GM19193 (cell line): ENCODE measurements around the gene MZT1.

Experiments used
- POLR2A ChIP-seq: IDR thresholded peaks from 4 replicates; pipeline ENCODE4 v1.6.1; 2011; ENCODE audit not compliant: insufficient read depth, insufficient read length; ENCODE audit errors: extremely low read depth

Gene MZT1, protein sequence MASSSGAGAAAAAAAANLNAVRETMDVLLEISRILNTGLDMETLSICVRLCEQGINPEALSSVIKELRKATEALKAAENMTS

GRCh38 chr13:72727417-72728289 is at the start of gene MZT1, which contains the start of gene BORA:
MZT1 (minus strand) TSS chr13:72727629; CDS start chr13:72727602, 27 bp downstream.
BORA (plus strand) TSS chr13:72727923; CDS start chr13:72728941, 1,018 bp downstream.
- TF ChIP-seq POLR2A: peak; percentile 88

- TF ChIP-seq POLR2A: no peak
Measured at GRCh38 chr13:72774019-72774418, 46.6 kb upstream of the MZT1 start.

DNA sequence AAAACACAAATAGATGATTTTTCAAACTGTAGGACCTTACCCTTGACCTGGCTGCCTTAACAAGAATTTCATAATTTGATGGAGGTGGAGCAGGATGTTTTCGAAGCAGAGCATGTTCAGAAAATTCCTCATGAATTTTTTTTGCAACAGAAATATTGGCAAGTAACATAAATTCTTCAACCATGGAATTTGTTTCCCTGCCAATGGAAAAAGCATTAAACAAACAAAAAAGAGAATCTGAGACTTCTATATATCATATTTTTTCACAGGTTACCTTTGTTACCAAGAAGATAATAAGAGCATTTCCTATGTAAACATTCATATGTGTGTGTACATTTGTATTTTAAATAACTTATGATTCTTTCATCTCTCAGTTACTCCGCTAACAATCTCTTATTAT is 36.0 kb upstream of the MZT1 start:
- no peak for TF ChIP-seq POLR2A

- TF ChIP-seq POLR2A: no peak
Measured at GRCh38 chr13:72760189-72760588, 32.8 kb upstream of the MZT1 start.

DNA sequence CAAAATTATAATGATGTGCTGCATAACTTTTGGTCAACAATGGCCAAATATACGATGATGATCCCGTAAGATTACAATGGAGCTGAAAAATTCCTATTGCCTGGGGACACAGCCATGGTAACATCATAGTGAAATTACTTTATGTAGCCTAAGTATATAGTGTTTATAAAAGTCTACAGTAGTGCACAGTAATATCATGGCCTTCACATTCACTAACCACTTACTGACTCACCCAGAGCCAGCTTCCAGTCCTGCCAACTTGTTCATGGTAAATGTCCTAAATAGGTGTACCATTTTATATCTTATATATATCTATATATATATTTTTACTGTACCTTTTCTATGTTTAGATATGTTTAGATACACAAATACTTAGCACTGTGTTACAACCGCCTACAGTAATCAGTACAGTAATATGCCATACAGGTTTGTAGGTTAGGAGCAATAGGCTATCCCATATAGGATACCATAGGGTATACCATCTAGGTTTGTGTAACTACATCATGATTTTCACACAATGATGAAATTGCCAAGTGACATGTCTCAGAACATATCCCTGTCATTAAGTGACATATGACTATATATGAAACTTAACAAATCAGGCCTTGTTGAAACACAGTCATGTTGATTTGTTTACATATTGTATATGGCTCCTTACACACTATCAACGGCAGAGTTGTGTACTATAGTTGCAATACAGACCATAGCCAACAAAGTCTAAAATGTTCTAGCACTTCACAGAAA is 30.5 kb upstream of the MZT1 start:
- TF ChIP-seq POLR2A: no peak

DNA sequence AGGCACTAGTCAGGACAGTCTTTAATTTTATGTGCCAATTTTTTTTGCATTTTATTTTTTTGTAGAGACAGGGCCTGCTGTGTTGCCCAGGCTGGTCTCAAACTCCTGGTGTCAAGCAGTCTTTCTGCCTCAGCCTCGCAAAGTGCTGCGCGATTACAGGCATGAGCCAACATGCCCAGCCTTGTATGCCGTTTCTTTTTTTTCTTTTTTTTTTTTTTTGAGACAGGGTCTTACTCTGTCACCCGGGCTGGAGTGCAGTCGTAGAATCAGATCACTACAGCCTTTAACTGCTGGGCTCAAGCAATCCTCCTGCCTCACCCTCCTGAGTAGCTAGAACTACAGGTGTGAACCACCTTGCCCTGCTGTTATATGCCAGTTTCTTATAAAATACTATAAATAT is 26.7 kb upstream of the MZT1 start:
- TF ChIP-seq POLR2A: no peak

DNA sequence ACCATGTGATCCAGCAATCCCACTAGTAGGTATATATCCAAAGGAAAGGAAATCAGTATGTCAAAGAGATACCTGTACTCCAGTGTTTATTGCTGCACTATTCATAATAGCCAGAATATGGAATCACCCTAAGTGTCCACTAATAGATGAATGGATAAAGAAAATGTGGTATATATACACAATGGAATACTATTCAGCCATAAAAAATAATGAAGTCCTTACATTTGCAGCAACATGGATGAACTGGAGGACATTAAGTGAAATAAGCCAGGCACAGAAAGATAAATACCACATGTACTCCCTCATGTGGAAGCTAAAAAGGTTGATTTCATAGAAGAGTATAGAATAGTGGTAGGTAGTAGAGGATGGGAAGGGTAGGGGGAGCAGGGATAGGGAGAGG is 23.8 kb upstream of the MZT1 start:
- TF ChIP-seq POLR2A: no peak

- no peak for TF ChIP-seq POLR2A
Measured at GRCh38 chr13:72745260-72745659, 17.8 kb upstream of the MZT1 start.

- no peak for TF ChIP-seq POLR2A
Measured at GRCh38 chr13:72740015-72740414, 12.6 kb upstream of the MZT1 start.

DNA sequence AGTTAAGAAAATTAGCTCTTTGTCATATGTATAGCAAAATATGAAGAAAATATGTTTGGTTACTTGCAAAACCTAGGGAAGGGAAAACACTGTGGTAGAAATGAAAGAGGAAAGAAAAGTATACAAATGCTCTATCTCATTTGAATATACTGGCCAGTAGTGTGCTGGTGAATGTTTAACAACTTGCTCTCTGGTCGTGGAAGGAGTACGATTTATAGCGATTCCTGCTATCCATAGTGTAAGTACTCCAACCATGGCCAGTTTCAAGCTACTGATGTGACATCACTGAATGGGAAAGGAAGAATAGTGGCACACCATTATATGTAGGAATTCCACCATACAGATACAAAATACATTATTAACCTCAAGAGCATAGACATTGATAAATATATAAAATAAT is 9.6 kb upstream of the MZT1 start:
- TF ChIP-seq POLR2A: no peak

DNA sequence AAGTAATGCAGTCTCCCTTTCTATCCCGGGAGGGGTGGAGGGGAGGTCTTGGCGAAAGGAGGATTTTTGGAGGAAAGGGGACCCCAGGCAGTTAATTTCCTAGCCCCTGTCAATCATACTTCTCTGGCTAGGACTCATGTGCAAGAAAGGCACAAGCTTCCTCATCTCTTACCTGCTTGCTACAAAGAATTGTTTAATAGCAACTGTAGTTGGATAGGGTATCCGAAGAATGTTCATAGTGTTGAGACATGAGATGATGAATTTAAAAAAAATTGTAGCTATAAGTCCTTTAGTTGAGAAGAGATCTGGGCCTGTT is 819 bp upstream of the MZT1 start:
- no peak for TF ChIP-seq POLR2A

GRCh38 chr13:72726726-72727416 is 558 bp downstream of the MZT1 start:
- TF ChIP-seq POLR2A: no peak

DNA sequence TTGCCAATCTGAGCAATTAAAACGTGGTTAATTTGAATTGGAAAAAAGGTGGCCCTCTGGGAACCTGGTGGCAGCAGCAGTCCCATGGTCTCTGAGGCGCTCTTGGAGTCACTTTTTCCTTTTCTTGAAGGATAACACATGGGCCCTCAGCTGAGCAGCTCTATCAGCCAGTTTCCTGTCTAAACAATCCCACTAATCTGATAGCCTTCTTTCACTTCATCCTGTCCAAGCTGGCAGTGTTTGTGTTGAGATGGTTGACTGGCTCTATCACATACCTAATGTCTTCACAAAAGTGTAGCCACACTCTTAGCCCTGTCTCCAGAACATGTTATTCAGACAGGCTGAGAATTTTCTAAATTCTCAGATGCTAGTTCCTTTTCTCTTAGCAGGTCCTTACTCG is 10.7 kb downstream of the MZT1 start:
- TF ChIP-seq POLR2A: no peak

- TF ChIP-seq POLR2A: no peak
Measured at GRCh38 chr13:72700509-72700908, 26.9 kb downstream of the MZT1 start.

GRCh38 chr13:72698164-72698563 is 29.3 kb downstream of the MZT1 start:
- no peak for TF ChIP-seq POLR2A

- TF ChIP-seq POLR2A: no peak
Measured at GRCh38 chr13:72696579-72696978, 30.9 kb downstream of the MZT1 start.

DNA sequence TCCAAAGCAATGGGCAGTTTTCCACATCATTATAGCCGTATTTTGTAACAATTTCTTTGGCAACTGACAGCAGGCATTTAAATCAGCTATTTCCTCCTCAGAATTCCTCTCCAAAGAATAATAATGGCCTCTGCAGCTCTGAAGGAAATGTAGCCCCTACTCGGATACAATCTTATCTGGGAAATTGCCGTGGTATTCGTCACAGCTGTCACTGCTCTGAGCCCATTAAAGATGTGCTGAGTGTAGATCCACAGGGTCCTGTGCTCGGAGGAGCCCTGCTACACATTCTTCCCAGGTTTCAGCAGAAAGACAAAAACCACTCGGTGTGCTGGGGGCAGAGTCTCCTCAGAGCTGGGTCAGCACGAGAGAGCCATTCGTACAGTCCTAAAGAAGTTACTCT is 33.1 kb downstream of the MZT1 start:
- TF ChIP-seq POLR2A: no peak
